A549 (cell line): ENCODE data around the gene IKZF5. TPM values are rescaled to one million over a fixed set of nuclear protein-coding genes. Genes with fewer than 3 reads are reported as not detected.

Source experiments
- ATAC-seq, 2 experiments: fragments of 200-7000 bp in 1 of 2; fragments of >200 bp in 1 of 2; cut with Nextera tagmentation in 1 of 2; cut with Tn5 transposase in 1 of 2; 3 replicates each; pipeline versions ENCODE4 v1.8.0 to v1.9.1; 2018 to 2020; ENCODE audit warnings: mild to moderate bottlenecking in 1 of 2, moderate library complexity in 1 of 2
- CTCF ChIA-PET: fragments of 300-600 bp; sonication (Branson Sonifier 250); formaldehyde crosslinking; extraction: SDS; loops from one replicate; lab custom pipeline; 2021; ENCODE audit warnings: antibody characterized with exemption, inconsistent platforms; lab: Yijun Ruan, JAX
- POLR2A ChIA-PET: fragments of 350-600 bp; formaldehyde crosslinking; extraction: SDS; loops from one replicate; lab custom pipeline; 2021; ENCODE audit warnings: antibody characterized with exemption, inconsistent platforms; lab: Yijun Ruan, JAX
- DNase-seq, 2 experiments: peaks; one replicate each; pipeline versions ENCODE4 v3.0.0 to v3.0.0-alpha.2; 2011 to 2016; ENCODE audit warnings: low read depth in 1 of 2, low spot score in 1 of 2
- FAIRE-seq: peaks from 2 replicates; lab custom pipeline; 2011; peaks lifted over from hg19 to GRCh38; lab: Jason Lieb, UNC
- H3K27ac ChIP-seq, 2 experiments: fragments of >200 bp; sonication (Bioruptor Twin); formaldehyde crosslinking; 3 replicates each; pipeline ENCODE4 v1.5.1; 2016 to 2017
- H3K4me1 ChIP-seq: fragments of >200 bp; sonication (Bioruptor Twin); formaldehyde crosslinking; 3 replicates; pipeline ENCODE4 v1.6.1; 2016
- H3K4me2 ChIP-seq: fragments of >200 bp; sonication (Bioruptor Twin); formaldehyde crosslinking; 3 replicates; pipeline ENCODE4 v1.6.1; 2016
- H3K4me3 ChIP-seq: fragments of >200 bp; sonication (Bioruptor Twin); formaldehyde crosslinking; 3 replicates; pipeline ENCODE4 v1.5.1; 2016
- H3K9me3 ChIP-seq: fragments of >200 bp; sonication (Bioruptor Twin); formaldehyde crosslinking; 3 replicates; pipeline ENCODE4 v1.6.1; 2016
- ATOH8 ChIP-seq: fragments of 250-450 bp; sonication (Bioruptor Pico); IDR thresholded peaks from 2 replicates; pipeline ENCODE4 v1.5.0; 2020; ENCODE audit warnings: low read depth, mild to moderate bottlenecking, moderate library complexity
- BHLHE40 ChIP-seq: IDR thresholded peaks from 2 replicates; pipeline ENCODE4 v1.6.1; 2012; ENCODE audit warnings: low read depth, low read length, inconsistent platforms
- EHF ChIP-seq: fragments of 250-450 bp; sonication (Bioruptor Pico); IDR thresholded peaks from 2 replicates; pipeline ENCODE4 v1.5.0; 2020; ENCODE audit warnings: mild to moderate bottlenecking
- EHMT2 ChIP-seq: fragments of 200-600 bp; sonication (generic); IDR thresholded peaks from 2 replicates; pipeline ENCODE4 v1.6.1; 2016; ENCODE audit warnings: antibody characterized with exemption, low read depth, mild to moderate bottlenecking, moderate library complexity
- ELK1 ChIP-seq: fragments of 150-350 bp; IDR thresholded peaks from 2 replicates; pipeline ENCODE4 v1.6.1; 2014; ENCODE audit warnings: low read depth, mild to moderate bottlenecking, low read length
- ESRRA ChIP-seq: fragments of 150-350 bp; IDR thresholded peaks from 2 replicates; pipeline ENCODE4 v1.6.1; 2014; ENCODE audit warnings: mild to moderate bottlenecking, low read length, borderline replicate concordance
- FOSB ChIP-seq: fragments of 250-450 bp; sonication (Bioruptor Pico); IDR thresholded peaks from 2 replicates; pipeline ENCODE4 v1.5.0; 2020; ENCODE audit warnings: mild to moderate bottlenecking, moderate library complexity
- FOSL2 ChIP-seq, 2 experiments: fragments of 450-650 bp in 1 of 2; fragments of >200 bp in 1 of 2; sonication (Bioruptor Twin) in 1 of 2; formaldehyde crosslinking; IDR thresholded peaks; 2 replicates each; pipeline versions ENCODE4 v1.5.0 to v1.6.1; 2016 to 2020; ENCODE audit warnings: mild to moderate bottlenecking in 1 of 2, moderate library complexity in 1 of 2
- GATA3 ChIP-seq: IDR thresholded peaks from 2 replicates; pipeline ENCODE4 v1.6.1; 2012; ENCODE audit warnings: borderline replicate concordance
- JUN ChIP-seq, 2 experiments: fragments of >200 bp; sonication (Bioruptor Twin); formaldehyde crosslinking; IDR thresholded peaks; 2 replicates in 1 of 2; 3 replicates in 1 of 2; pipeline ENCODE4 v1.6.1; 2016 to 2017
- KDM1A ChIP-seq: fragments of 200-600 bp; sonication (generic); IDR thresholded peaks from 2 replicates; pipeline ENCODE4 v1.6.1; 2016; ENCODE audit warnings: low read depth, mild to moderate bottlenecking
- KDM5A ChIP-seq: fragments of 200-600 bp; sonication (generic); IDR thresholded peaks from 2 replicates; pipeline ENCODE4 v1.6.1; 2016; ENCODE audit warnings: antibody characterized with exemption, mild to moderate bottlenecking
- MAFK ChIP-seq: fragments of 450-650 bp; IDR thresholded peaks from 2 replicates; pipeline ENCODE4 v1.6.1; 2014; ENCODE audit not compliant: partially characterized antibody
- NFE2L2 ChIP-seq: fragments of 150-350 bp; conservative IDR thresholded peaks from 2 replicates; pipeline ENCODE4 v1.6.1; 2014; ENCODE audit warnings: low read length
- NR3C1 ChIP-seq: fragments of >200 bp; sonication (Bioruptor Twin); formaldehyde crosslinking; IDR thresholded peaks from 3 replicates; pipeline ENCODE4 v1.6.1; 2017
- PHF8 ChIP-seq: fragments of 200-600 bp; sonication (generic); IDR thresholded peaks from 2 replicates; pipeline ENCODE4 v1.6.1; 2016; ENCODE audit warnings: low read depth, mild to moderate bottlenecking, antibody characterized with exemption, moderate library complexity, borderline replicate concordance
- RCOR1 ChIP-seq: fragments of 150-350 bp; IDR thresholded peaks from 2 replicates; pipeline ENCODE4 v1.6.1; 2014; ENCODE audit warnings: antibody characterized with exemption, low read length, low read depth
- RFX5 ChIP-seq: fragments of 450-650 bp; IDR thresholded peaks from 2 replicates; pipeline ENCODE4 v1.7.1; 2014; ENCODE audit warnings: antibody characterized with exemption, mild to moderate bottlenecking, moderate library complexity
- TFCP2L1 ChIP-seq: fragments of 250-450 bp; sonication (Bioruptor Pico); IDR thresholded peaks from 2 replicates; pipeline ENCODE4 v1.5.0; 2021; ENCODE audit warnings: mild to moderate bottlenecking
- ZFP36 ChIP-seq: fragments of 450-650 bp; IDR thresholded peaks from 2 replicates; pipeline ENCODE4 v1.6.1; 2014; ENCODE audit warnings: borderline replicate concordance; ENCODE audit not compliant: partially characterized antibody
- WGBS: methylation state at CpG from one replicate; pipeline ENCODE4 v1.1.6; 2017; ENCODE audit errors: missing lambda C conversion rate; 5-methylcytosine and 5-hydroxymethylcytosine counted together
- polyA plus RNA-seq, 4 experiments: library from polyadenylated mRNA; depleted of rRNA in 3 of 4; stranded (reverse); fragments of >200 nt; fragmentation: RNase III in 1 of 4; extraction: RNeasy Plus Mini Kit Qiagen cat#74134 plus additional on column Dnase treatment in 1 of 4; gene quantifications; 2 replicates in 3 of 4; 3 replicates in 1 of 4; pipeline ENCODE4 v1.2.3, GENCODE V29; 2011 to 2017
- TF ChIP-seq, protein P1 (sequence below): fragments of 250-450 bp; sonication (Bioruptor Pico); IDR thresholded peaks from 2 replicates; pipeline ENCODE4 v1.5.0; 2021; ENCODE audit warnings: mild to moderate bottlenecking, moderate library complexity, borderline replicate concordance
- TF ChIP-seq, protein P2 (sequence below): fragments of 200-600 bp; sonication (generic); IDR thresholded peaks from 2 replicates; pipeline ENCODE4 v1.6.1; 2016; ENCODE audit warnings: antibody characterized with exemption, mild to moderate bottlenecking, moderate library complexity

IKZF5 gene
- polyA plus RNA-seq, 2 of the 4 experiments (the other 2 are of a cell fraction), result 5.0 to 10.2 TPM

GRCh38 chr10:122974023-122974422 lies 34.6 kb downstream of the IKZF5 start:
- Histone ChIP-seq H3K9me3 (0 out of 3 replicates have a peak, but pooled peaks cover under 1% of the 10 kb centered on the region), H3K27ac (no peak overlapping the region), H3K4me1 (no peaks in the 10 kb centered on the region), H3K4me2 (no peak overlapping the region), H3K4me3 (no peak overlapping the region)
- 58% methylated on average over 5 of the region's 5 CpGs for WGBS
- ATAC-seq (no peak), FAIRE-seq (no peak), DNase-seq (no peak)
- ChIA-PET CTCF (interaction anchor here (1.0 kb wide), 1 partner anchor 8 kb away, joined by 3 read pairs; no protein-coding TSS in a partner anchor), POLR2A (no interaction called here)
- TF ChIP-seq ATOH8 (CRISPR knock-in tag) (no peak), FOSL2 (IDR thresholded peaks at IDR 0.05) (no peak), FOSL2 (CRISPR knock-in tag; IDR thresholded peaks at IDR 0.05) (no peak), EHF (CRISPR knock-in tag) (no peak), ZFP36 (no peak), TFCP2L1 (CRISPR knock-in tag) (no peak), NR3C1 (no peak)
- TF ChIP-seq, protein P1, sequence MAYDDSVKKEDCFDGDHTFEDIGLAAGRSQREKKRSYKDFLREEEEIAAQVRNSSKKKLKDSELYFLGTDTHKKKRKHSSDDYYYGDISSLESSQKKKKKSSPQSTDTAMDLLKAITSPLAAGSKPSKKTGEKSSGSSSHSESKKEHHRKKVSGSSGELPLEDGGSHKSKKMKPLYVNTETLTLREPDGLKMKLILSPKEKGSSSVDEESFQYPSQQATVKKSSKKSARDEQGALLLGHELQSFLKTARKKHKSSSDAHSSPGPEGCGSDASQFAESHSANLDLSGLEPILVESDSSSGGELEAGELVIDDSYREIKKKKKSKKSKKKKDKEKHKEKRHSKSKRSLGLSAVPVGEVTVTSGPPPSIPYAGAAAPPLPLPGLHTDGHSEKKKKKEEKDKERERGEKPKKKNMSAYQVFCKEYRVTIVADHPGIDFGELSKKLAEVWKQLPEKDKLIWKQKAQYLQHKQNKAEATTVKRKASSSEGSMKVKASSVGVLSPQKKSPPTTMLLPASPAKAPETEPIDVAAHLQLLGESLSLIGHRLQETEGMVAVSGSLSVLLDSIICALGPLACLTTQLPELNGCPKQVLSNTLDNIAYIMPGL, result no peak
- TF ChIP-seq, protein P2, sequence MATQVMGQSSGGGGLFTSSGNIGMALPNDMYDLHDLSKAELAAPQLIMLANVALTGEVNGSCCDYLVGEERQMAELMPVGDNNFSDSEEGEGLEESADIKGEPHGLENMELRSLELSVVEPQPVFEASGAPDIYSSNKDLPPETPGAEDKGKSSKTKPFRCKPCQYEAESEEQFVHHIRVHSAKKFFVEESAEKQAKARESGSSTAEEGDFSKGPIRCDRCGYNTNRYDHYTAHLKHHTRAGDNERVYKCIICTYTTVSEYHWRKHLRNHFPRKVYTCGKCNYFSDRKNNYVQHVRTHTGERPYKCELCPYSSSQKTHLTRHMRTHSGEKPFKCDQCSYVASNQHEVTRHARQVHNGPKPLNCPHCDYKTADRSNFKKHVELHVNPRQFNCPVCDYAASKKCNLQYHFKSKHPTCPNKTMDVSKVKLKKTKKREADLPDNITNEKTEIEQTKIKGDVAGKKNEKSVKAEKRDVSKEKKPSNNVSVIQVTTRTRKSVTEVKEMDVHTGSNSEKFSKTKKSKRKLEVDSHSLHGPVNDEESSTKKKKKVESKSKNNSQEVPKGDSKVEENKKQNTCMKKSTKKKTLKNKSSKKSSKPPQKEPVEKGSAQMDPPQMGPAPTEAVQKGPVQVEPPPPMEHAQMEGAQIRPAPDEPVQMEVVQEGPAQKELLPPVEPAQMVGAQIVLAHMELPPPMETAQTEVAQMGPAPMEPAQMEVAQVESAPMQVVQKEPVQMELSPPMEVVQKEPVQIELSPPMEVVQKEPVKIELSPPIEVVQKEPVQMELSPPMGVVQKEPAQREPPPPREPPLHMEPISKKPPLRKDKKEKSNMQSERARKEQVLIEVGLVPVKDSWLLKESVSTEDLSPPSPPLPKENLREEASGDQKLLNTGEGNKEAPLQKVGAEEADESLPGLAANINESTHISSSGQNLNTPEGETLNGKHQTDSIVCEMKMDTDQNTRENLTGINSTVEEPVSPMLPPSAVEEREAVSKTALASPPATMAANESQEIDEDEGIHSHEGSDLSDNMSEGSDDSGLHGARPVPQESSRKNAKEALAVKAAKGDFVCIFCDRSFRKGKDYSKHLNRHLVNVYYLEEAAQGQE, result no peak

DNA sequence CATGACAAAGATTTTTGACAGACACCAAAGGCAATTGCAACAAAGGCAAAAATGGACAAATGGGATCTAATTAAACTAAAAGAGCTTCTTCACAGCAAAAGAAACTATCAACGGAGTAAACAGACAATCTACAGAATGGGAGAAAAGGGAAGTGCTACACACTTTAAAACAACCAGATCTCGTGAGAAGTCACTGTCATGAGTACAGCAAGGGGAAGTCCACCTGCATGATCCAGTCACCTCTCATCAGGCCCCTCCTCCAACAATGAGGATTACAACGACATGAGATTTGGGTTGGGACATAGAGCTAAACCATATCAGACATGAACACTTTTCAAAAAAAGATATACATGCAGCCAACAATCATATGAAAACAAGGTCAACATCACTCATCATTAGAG lies 39.9 kb downstream of the IKZF5 start:
- no peak for ATAC-seq

More for the DNA sequence above, 39.9 kb downstream of the IKZF5 start:
- no peak overlapping the region for H3K4me2 ChIP-seq
- H3K27ac ChIP-seq, result no peak overlapping the region
- WGBS, result 54% methylated on average over 3 of the region's 3 CpGs
- peaks cover 43% of the 10 kb centered on the region for H3K9me3 ChIP-seq
- H3K4me1 ChIP-seq, result no peaks in the 10 kb centered on the region
- TF ChIP-seq JUN (IDR thresholded peaks at IDR 0.05) (no peak), FOSL2 (IDR thresholded peaks at IDR 0.05) (no peak), FOSL2 (CRISPR knock-in tag; IDR thresholded peaks at IDR 0.05) (no peak), BHLHE40 (no peak), KDM1A (no peak), RCOR1 (no peak), MAFK (no peak), GATA3 (no peak), FOSB (no peak), NR3C1 (no peak), PHF8 (no peak), NFE2L2 (no peak), EHMT2 (no peak), ELK1 (no peak), KDM5A (no peak), ESRRA (no peak), TFCP2L1 (CRISPR knock-in tag) (no peak), RFX5 (no peak)
- TF ChIP-seq, all 56 proteins: peak for 0
- DNase-seq (no peak), FAIRE-seq (no peak)
- ChIA-PET POLR2A (no interaction called here), CTCF (interaction anchor here (2.5 kb wide), 1 partner anchor 12 kb away, joined by 8 read pairs; the partner anchor contains the start of gene PSTK)
- H3K4me3 ChIP-seq, result no peak overlapping the region
